Measurements from ENCODE around the gene ZNRF3.
A peak's percentile ranks its signal among the peaks of the same experiment; 100 is the strongest.

The ZNRF3 gene

DNA sequence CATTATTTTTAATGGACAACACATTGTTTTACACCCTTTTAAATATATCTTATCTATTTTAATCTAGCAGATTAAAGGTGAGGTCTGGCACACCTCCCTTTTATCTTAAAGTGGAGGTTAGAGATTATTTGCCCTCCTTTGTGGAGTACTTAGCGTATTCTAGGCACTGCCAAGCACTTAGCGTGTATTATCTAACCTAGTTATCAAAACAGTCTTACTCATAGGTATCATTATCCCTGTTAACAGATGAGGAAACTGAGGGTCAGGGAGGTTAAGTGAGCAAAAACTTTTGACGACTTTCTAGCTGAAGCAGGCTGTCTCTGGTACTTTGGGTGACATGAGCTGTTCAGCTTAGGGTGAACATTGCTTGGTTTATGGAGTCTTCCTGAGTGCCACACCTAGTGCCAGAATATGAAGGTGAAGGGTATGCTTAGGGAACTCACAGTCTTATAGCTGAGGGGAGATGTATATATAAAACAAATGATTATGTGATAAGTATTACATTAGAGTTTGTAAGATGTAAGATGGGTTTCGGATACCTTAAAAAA lies 55.0 kb downstream of the ZNRF3 start:
- H2AFZ ChIP-seq (ENCODE audit: low read length): no peak overlapping the region
- H4K91ac ChIP-seq (ENCODE audit: low read depth, low read length, poor library complexity): no peak overlapping the region
- no peak overlapping the region for H3K18ac ChIP-seq (ENCODE audit: low read length)
- H3K4me1 ChIP-seq (ENCODE audit: control insufficient read depth in 2 of 2, insufficient read depth in 1 of 2, low read depth in 1 of 2, low read length in 2 of 2): peaks cover 39 to 41% of the 10 kb centered on the region in 2 donors
- no peak overlapping the region for H2BK12ac ChIP-seq (ENCODE audit: low read length)
- H3K36me3 ChIP-seq (replicated peaks in 1 of 2; ENCODE audit: control insufficient read depth in 2 of 2, insufficient read depth in 2 of 2, low read length in 2 of 2): peaks cover 0 to 11% of the 10 kb centered on the region in 2 donors
- H3K27me3 ChIP-seq (ENCODE audit: control insufficient read depth in 3 of 3, insufficient read depth in 3 of 3, low read depth in 1 of 3, low read length in 3 of 3): no peaks in the 10 kb centered on the region
- no peak overlapping the region for H3K9ac ChIP-seq (ENCODE audit: low read depth, low read length, poor library complexity)
- no peak overlapping the region for H2BK120ac ChIP-seq (ENCODE audit: low read depth, low read length)
- H3K9me3 ChIP-seq (replicated peaks in 1 of 2; ENCODE audit: control insufficient read depth in 2 of 2, insufficient read depth in 1 of 2, low read depth in 1 of 2, low read length in 2 of 2): no peaks in the 10 kb centered on the region
- H3K4me2 ChIP-seq (ENCODE audit: insufficient read depth, low read length, poor library complexity, severe bottlenecking): no peak overlapping the region
- H3K4ac ChIP-seq (ENCODE audit: low read length): no peak overlapping the region
- peak overlapping the region; percentile 61 for H3K27ac ChIP-seq (replicated peaks; ENCODE audit: low read length)
- WGBS, 2 donors (ENCODE audit: extremely low coverage in 2 of 2, insufficient read length in 2 of 2, insufficient replicate concordance in 1 of 2): no CpG with 5 or more reads among the region's 4 CpGs
- no peak overlapping the region for H3K14ac ChIP-seq (ENCODE audit: low read length)
- H3K79me1 ChIP-seq (ENCODE audit: low read depth, low read length): peaks cover 2% of the 10 kb centered on the region
- H4K8ac ChIP-seq (ENCODE audit: low read depth, low read length): no peak overlapping the region
- H2BK5ac ChIP-seq (ENCODE audit: low read length): no peak overlapping the region
- no peak overlapping the region for H3K4me3 ChIP-seq (ENCODE audit: low read length in 2 of 2)
- H2BK15ac ChIP-seq (ENCODE audit: low read length): no peak overlapping the region
- H3K23ac ChIP-seq (ENCODE audit: low read depth, low read length, poor library complexity): no peak overlapping the region
- no peak for DNase-seq (ENCODE audit: low spot score)
- no peak overlapping the region for H2AK5ac ChIP-seq (ENCODE audit: low read depth, low read length)

DNA sequence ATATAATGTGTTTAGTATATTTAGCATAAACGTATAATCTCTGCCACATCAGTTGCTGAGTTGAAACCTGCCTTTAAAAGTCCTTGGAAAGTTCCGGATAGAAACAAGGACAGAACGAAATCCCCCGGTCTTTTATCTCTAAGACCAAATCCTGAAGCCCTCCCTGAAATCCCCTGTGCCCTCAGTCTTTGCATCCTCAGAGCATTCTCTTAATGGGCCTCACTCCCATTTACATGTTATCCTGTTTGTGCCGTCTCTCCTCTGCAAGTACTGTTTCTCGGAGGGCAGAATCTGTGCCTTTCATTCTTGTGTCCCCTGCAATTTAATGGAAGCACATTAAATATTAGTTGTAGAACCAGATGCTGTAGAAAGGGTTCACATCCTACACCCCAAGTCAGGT lies 56.0 kb downstream of the ZNRF3 start:
- no CpG with 5 or more reads among the region's 6 CpGs for WGBS, 2 donors (ENCODE audit: extremely low coverage in 2 of 2, insufficient read length in 2 of 2, insufficient replicate concordance in 1 of 2)
- H3K4me1 ChIP-seq (ENCODE audit: control insufficient read depth in 2 of 2, insufficient read depth in 1 of 2, low read depth in 1 of 2, low read length in 2 of 2): peaks cover 34 to 43% of the 10 kb centered on the region in 2 donors

DNA sequence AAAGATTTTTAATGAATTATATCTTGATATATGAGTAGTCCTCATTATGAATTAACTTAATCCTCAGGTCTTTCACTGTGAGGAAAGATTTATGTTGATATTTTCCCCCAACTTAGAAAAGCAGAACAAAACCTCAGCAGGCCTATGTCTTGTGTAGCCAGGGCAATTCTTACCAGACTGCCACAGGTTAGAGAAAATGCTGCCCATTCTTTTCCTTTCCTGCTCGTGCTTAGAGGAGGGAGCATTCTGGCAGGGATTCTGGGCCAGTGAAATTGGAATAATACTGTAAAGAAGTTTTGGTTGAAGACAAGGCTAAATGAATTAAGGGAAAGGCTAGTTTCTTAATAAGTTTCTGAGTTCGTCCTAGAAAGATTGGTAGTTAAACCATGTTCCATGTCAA lies 56.6 kb downstream of the ZNRF3 start:
- H3K9ac ChIP-seq (ENCODE audit: low read depth, low read length, poor library complexity): no peak overlapping the region
- H2BK15ac ChIP-seq (ENCODE audit: low read length): no peak overlapping the region
- H3K4me2 ChIP-seq (ENCODE audit: insufficient read depth, low read length, poor library complexity, severe bottlenecking): no peak overlapping the region
- H4K8ac ChIP-seq (ENCODE audit: low read depth, low read length): no peak overlapping the region
- H2BK120ac ChIP-seq (ENCODE audit: low read depth, low read length): no peak overlapping the region
- H3K23ac ChIP-seq (ENCODE audit: low read depth, low read length, poor library complexity): no peak overlapping the region
- H3K36me3 ChIP-seq (replicated peaks in 1 of 2; ENCODE audit: control insufficient read depth in 2 of 2, insufficient read depth in 2 of 2, low read length in 2 of 2): peaks cover 0 to 11% of the 10 kb centered on the region in 2 donors
- H3K14ac ChIP-seq (ENCODE audit: low read length): no peak overlapping the region
- H3K79me1 ChIP-seq (ENCODE audit: low read depth, low read length): peaks cover 2% of the 10 kb centered on the region
- no peak overlapping the region for H4K91ac ChIP-seq (ENCODE audit: low read depth, low read length, poor library complexity)
- no peak overlapping the region for H2BK5ac ChIP-seq (ENCODE audit: low read length)
- no peaks in the 10 kb centered on the region for H3K27me3 ChIP-seq (ENCODE audit: control insufficient read depth in 3 of 3, insufficient read depth in 3 of 3, low read depth in 1 of 3, low read length in 3 of 3)
- no peak for DNase-seq (ENCODE audit: low spot score)
- peaks cover 33 to 43% of the 10 kb centered on the region in 2 donors for H3K4me1 ChIP-seq (ENCODE audit: control insufficient read depth in 2 of 2, insufficient read depth in 1 of 2, low read depth in 1 of 2, low read length in 2 of 2)
- no peak overlapping the region for H3K18ac ChIP-seq (ENCODE audit: low read length)
- no peak overlapping the region for H3K4ac ChIP-seq (ENCODE audit: low read length)
- no peaks in the 10 kb centered on the region for H3K9me3 ChIP-seq (replicated peaks in 1 of 2; ENCODE audit: control insufficient read depth in 2 of 2, insufficient read depth in 1 of 2, low read depth in 1 of 2, low read length in 2 of 2)
- H2BK12ac ChIP-seq (ENCODE audit: low read length): no peak overlapping the region
- no peak overlapping the region for H2AK5ac ChIP-seq (ENCODE audit: low read depth, low read length)
- H3K4me3 ChIP-seq (ENCODE audit: low read length in 2 of 2): no peak overlapping the region
- no CpG with 5 or more reads among the region's 2 CpGs for WGBS, 2 donors (ENCODE audit: extremely low coverage in 2 of 2, insufficient read length in 2 of 2, insufficient replicate concordance in 1 of 2)
- no peak overlapping the region for H2AFZ ChIP-seq (ENCODE audit: low read length)
- peak overlapping the region; percentile 80 for H3K27ac ChIP-seq (replicated peaks; ENCODE audit: low read length)

More for the DNA sequence above, 56.0 kb downstream of the ZNRF3 start:
- Histone ChIP-seq H3K14ac (ENCODE audit: low read length) (no peak overlapping the region), H3K9me3 (replicated peaks in 1 of 2; ENCODE audit: control insufficient read depth in 2 of 2, insufficient read depth in 1 of 2, low read depth in 1 of 2, low read length in 2 of 2) (no peaks in the 10 kb centered on the region), H3K4me3 (ENCODE audit: low read length in 2 of 2) (no peak overlapping the region), H2BK120ac (ENCODE audit: low read depth, low read length) (no peak overlapping the region), H3K36me3 (replicated peaks in 1 of 2; ENCODE audit: control insufficient read depth in 2 of 2, insufficient read depth in 2 of 2, low read length in 2 of 2) (peaks cover 0 to 11% of the 10 kb centered on the region in 2 donors), H3K4ac (ENCODE audit: low read length) (no peak overlapping the region), H3K27ac (replicated peaks; ENCODE audit: low read length) (peak overlapping the region; percentile 80), H4K8ac (ENCODE audit: low read depth, low read length) (no peak overlapping the region), H3K27me3 (ENCODE audit: control insufficient read depth in 3 of 3, insufficient read depth in 3 of 3, low read depth in 1 of 3, low read length in 3 of 3) (no peaks in the 10 kb centered on the region), H3K9ac (ENCODE audit: low read depth, low read length, poor library complexity) (no peak overlapping the region), H3K18ac (ENCODE audit: low read length) (no peak overlapping the region), H3K23ac (ENCODE audit: low read depth, low read length, poor library complexity) (no peak overlapping the region), H2BK12ac (ENCODE audit: low read length) (no peak overlapping the region), H4K91ac (ENCODE audit: low read depth, low read length, poor library complexity) (no peak overlapping the region), H2AFZ (ENCODE audit: low read length) (no peak overlapping the region), H3K79me1 (ENCODE audit: low read depth, low read length) (peaks cover 2% of the 10 kb centered on the region), H2AK5ac (ENCODE audit: low read depth, low read length) (no peak overlapping the region), H2BK15ac (ENCODE audit: low read length) (no peak overlapping the region), H2BK5ac (ENCODE audit: low read length) (no peak overlapping the region), H3K4me2 (ENCODE audit: insufficient read depth, low read length, poor library complexity, severe bottlenecking) (no peak overlapping the region)
- no peak for DNase-seq (ENCODE audit: low spot score)

DNA sequence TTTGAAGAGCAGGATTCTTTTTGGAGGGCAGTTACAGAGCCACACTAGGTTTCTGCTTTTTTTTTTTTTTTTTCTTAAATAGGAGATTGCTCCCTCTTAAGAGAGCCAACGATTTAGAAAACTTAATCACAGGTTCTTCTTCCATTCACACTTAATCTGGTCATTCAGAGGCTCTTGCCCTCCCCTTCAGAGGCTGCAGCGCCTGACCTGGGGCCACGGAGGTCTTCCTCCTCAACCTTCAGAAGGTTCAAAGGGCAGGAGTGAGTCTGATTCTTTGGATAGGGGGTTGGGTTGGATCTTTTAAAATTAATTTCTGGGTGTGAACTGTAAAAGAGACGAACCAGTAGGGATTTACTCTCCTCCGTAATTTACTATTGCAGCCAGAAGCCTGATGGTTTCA lies 57.1 kb downstream of the ZNRF3 start:
- Histone ChIP-seq H3K18ac (ENCODE audit: low read length) (no peak overlapping the region), H3K4me1 (ENCODE audit: control insufficient read depth in 2 of 2, insufficient read depth in 1 of 2, low read depth in 1 of 2, low read length in 2 of 2) (peaks cover 29 to 43% of the 10 kb centered on the region in 2 donors), H4K91ac (ENCODE audit: low read depth, low read length, poor library complexity) (no peak overlapping the region), H3K79me1 (ENCODE audit: low read depth, low read length) (peaks cover 2% of the 10 kb centered on the region), H2BK5ac (ENCODE audit: low read length) (no peak overlapping the region), H3K4me2 (ENCODE audit: insufficient read depth, low read length, poor library complexity, severe bottlenecking) (peak overlapping the region; percentile 42), H4K8ac (ENCODE audit: low read depth, low read length) (no peak overlapping the region), H3K36me3 (replicated peaks in 1 of 2; ENCODE audit: control insufficient read depth in 2 of 2, insufficient read depth in 2 of 2, low read length in 2 of 2) (peaks cover 0 to 14% of the 10 kb centered on the region in 2 donors), H2AK5ac (ENCODE audit: low read depth, low read length) (no peak overlapping the region), H3K23ac (ENCODE audit: low read depth, low read length, poor library complexity) (no peak overlapping the region), H2AFZ (ENCODE audit: low read length) (no peak overlapping the region), H2BK12ac (ENCODE audit: low read length) (no peak overlapping the region), H3K14ac (ENCODE audit: low read length) (no peak overlapping the region), H3K4me3 (ENCODE audit: low read length in 2 of 2) (no peak overlapping the region), H2BK120ac (ENCODE audit: low read depth, low read length) (no peak overlapping the region), H3K27ac (replicated peaks; ENCODE audit: low read length) (peak overlapping the region; percentile 80), H3K27me3 (ENCODE audit: control insufficient read depth in 3 of 3, insufficient read depth in 3 of 3, low read depth in 1 of 3, low read length in 3 of 3) (no peaks in the 10 kb centered on the region), H3K9me3 (replicated peaks in 1 of 2; ENCODE audit: control insufficient read depth in 2 of 2, insufficient read depth in 1 of 2, low read depth in 1 of 2, low read length in 2 of 2) (no peaks in the 10 kb centered on the region), H2BK15ac (ENCODE audit: low read length) (no peak overlapping the region), H3K9ac (ENCODE audit: low read depth, low read length, poor library complexity) (no peak overlapping the region), H3K4ac (ENCODE audit: low read length) (no peak overlapping the region)
- no peak for DNase-seq (ENCODE audit: low spot score)
- WGBS, 2 donors (ENCODE audit: extremely low coverage in 2 of 2, insufficient read length in 2 of 2, insufficient replicate concordance in 1 of 2): no CpG with 5 or more reads among the region's 5 CpGs
